NCI-H1417 (cell line): ENCODE measurements around the gene WDR4.
A peak's percentile ranks its signal among the peaks of the same experiment; 100 is the strongest.
"Not testable (repeated sequence)": the region's sequence is repeated elsewhere in the genome, so short reads cannot be mapped to it uniquely, and the experiment has no call there.

Source experiments
- DNase-seq, 3 experiments: peaks; one replicate each; lab custom pipeline; 2025; lab: John Stamatoyannopoulos, UW

Gene WDR4

GRCh38 chr21:42878678-42878992, 704 bp downstream of the WDR4 start:
- no peak for DNase-seq

- not testable (repeated sequence) for DNase-seq
Observed at GRCh38 chr21:42875811-42876210, 3.5 kb downstream of the WDR4 start.

- no peak for DNase-seq
Observed at GRCh38 chr21:42873096-42873495, 6.2 kb downstream of the WDR4 start.

- DNase-seq: no peak
Observed at GRCh38 chr21:42868196-42868595, 11.1 kb downstream of the WDR4 start.

GRCh38 chr21:42865776-42866160, 13.6 kb downstream of the WDR4 start:
- peak in 2 of 3 experiments; percentile 66 to 81 for DNase-seq

GRCh38 chr21:42864815-42865775, 14.2 kb downstream of the WDR4 start:
- peak in 2 of 3 experiments; percentile 38 to 69 for DNase-seq

GRCh38 chr21:42864286-42864685, 15.1 kb downstream of the WDR4 start:
- no peak for DNase-seq

- no peak for DNase-seq
Observed at GRCh38 chr21:42863504-42863870, 15.9 kb downstream of the WDR4 start.

GRCh38 chr21:42862774-42863503, 16.4 kb downstream of the WDR4 start:
- DNase-seq: peak in 1 of 3 experiments; percentile 5

- DNase-seq: no peak
Observed at GRCh38 chr21:42861848-42862400, 17.4 kb downstream of the WDR4 start.

- no peak for DNase-seq
Observed at GRCh38 chr21:42861311-42861847, 18.0 kb downstream of the WDR4 start.

- DNase-seq: no peak
Observed at GRCh38 chr21:42860345-42860744, 19.0 kb downstream of the WDR4 start.

- DNase-seq: no peak
Observed at GRCh38 chr21:42859891-42860230, 19.5 kb downstream of the WDR4 start.

GRCh38 chr21:42858957-42859890, 20.1 kb downstream of the WDR4 start:
- DNase-seq: no peak

- no peak for DNase-seq
Observed at GRCh38 chr21:42858185-42858847, 21.0 kb downstream of the WDR4 start.

- DNase-seq: no peak
Observed at GRCh38 chr21:42857216-42857615, 22.1 kb downstream of the WDR4 start.

GRCh38 chr21:42855937-42856335, 23.4 kb downstream of the WDR4 start:
- DNase-seq: no peak

- DNase-seq: no peak
Observed at GRCh38 chr21:42855171-42855936, 24.0 kb downstream of the WDR4 start.

GRCh38 chr21:42854246-42855010, 24.9 kb downstream of the WDR4 start:
- no peak for DNase-seq

GRCh38 chr21:42853621-42854020, 25.7 kb downstream of the WDR4 start:
- DNase-seq: no peak
